HG03432 (cell line): ENCODE data around the gene CNST.
"Not testable (repeated sequence)": the region's sequence is repeated elsewhere in the genome, so short reads cannot be mapped to it uniquely, and the experiment has no call there.

ENCODE experiments used
- ATAC-seq: cut with Tn5 transposase; IDR thresholded peaks from one replicate; pipeline ENCODE4 v1.9.1; 2021; ENCODE audit warnings: mild to moderate bottlenecking, moderate library complexity; ENCODE audit not compliant: unreplicated experiment

CNST gene

GRCh38 chr1:246583056-246583440 lies 16.8 kb downstream of the CNST start:
- no peak for ATAC-seq

GRCh38 chr1:246583448-246584185 lies 17.4 kb downstream of the CNST start:
- ATAC-seq, result no peak

- no peak for ATAC-seq
Observed at GRCh38 chr1:246587032-246587431, 20.8 kb downstream of the CNST start.

- no peak for ATAC-seq
Observed at GRCh38 chr1:246587606-246588005, 21.4 kb downstream of the CNST start.

GRCh38 chr1:246588159-246588721 lies 22.0 kb downstream of the CNST start:
- ATAC-seq, result no peak

GRCh38 chr1:246589919-246590318 lies 23.7 kb downstream of the CNST start:
- not testable (repeated sequence) for ATAC-seq

GRCh38 chr1:246591047-246591446 lies 24.8 kb downstream of the CNST start:
- peak; percentile 43 for ATAC-seq

GRCh38 chr1:246591504-246591903 lies 25.2 kb downstream of the CNST start:
- peak; percentile 98 for ATAC-seq

GRCh38 chr1:246591958-246592357 lies 25.7 kb downstream of the CNST start:
- ATAC-seq, result peak; percentile 11

- ATAC-seq, result no peak
Observed at GRCh38 chr1:246592695-246593094, 26.4 kb downstream of the CNST start.

GRCh38 chr1:246595146-246595545 lies 28.9 kb downstream of the CNST start:
- ATAC-seq, result no peak

- ATAC-seq, result no peak
Observed at GRCh38 chr1:246597340-246597739, 31.1 kb downstream of the CNST start.

- ATAC-seq, result no peak
Observed at GRCh38 chr1:246597971-246598370, 31.7 kb downstream of the CNST start.

GRCh38 chr1:246599315-246599714 lies 33.1 kb downstream of the CNST start:
- ATAC-seq, result no peak

- ATAC-seq, result no peak
Observed at GRCh38 chr1:246600579-246600978, 34.3 kb downstream of the CNST start.

- ATAC-seq, result no peak
Observed at GRCh38 chr1:246602194-246602593, 35.9 kb downstream of the CNST start.

- ATAC-seq, result not testable (repeated sequence)
Observed at GRCh38 chr1:246605231-246605630, 39.0 kb downstream of the CNST start.

- ATAC-seq, result no peak
Observed at GRCh38 chr1:246607462-246607861, 41.2 kb downstream of the CNST start.

GRCh38 chr1:246608616-246609376 lies 42.5 kb downstream of the CNST start:
- ATAC-seq, result peak; percentile 48

GRCh38 chr1:246609632-246610031 lies 43.4 kb downstream of the CNST start:
- ATAC-seq, result no peak

GRCh38 chr1:246613096-246613758 lies 47.0 kb downstream of the CNST start:
- ATAC-seq, result no peak
